HEK293 (cell line): ENCODE results near the gene DCHS1.

Experiments
- CTCF ChIA-PET: fragments of 350-600 bp; formaldehyde crosslinking; extraction: SDS; loops from one replicate; lab custom pipeline; 2021; ENCODE audit warnings: antibody characterized with exemption; lab: Yijun Ruan, JAX
- POLR2A ChIA-PET: fragments of 300-600 bp; formaldehyde crosslinking; extraction: SDS; loops from one replicate; lab custom pipeline; 2020; ENCODE audit warnings: antibody characterized with exemption, inconsistent platforms; lab: Yijun Ruan, JAX
- H3K27ac ChIP-seq: fragments of 200-500 bp; sonication (Bioruptor generic); 2 replicates; pipeline ENCODE4 v1.5.1; 2014; ENCODE audit warnings: low read depth, low read length, control low read depth, inconsistent platforms; ENCODE audit errors: extremely low read depth
- H3K36me3 ChIP-seq, 2 experiments: fragments of 200-500 bp in 1 of 2; sonication (Bioruptor generic) in 1 of 2; 1 replicate in 1 of 2; 2 replicates in 1 of 2; pipeline ENCODE4 v1.5.1; 2014 to 2017; ENCODE audit warnings: inconsistent platforms in 2 of 2, low read length in 2 of 2; ENCODE audit not compliant: control insufficient read depth in 2 of 2, insufficient read depth in 1 of 2
- H3K4me1 ChIP-seq: fragments of 200-500 bp; sonication (Bioruptor generic); 2 replicates; pipeline ENCODE4 v1.5.1; 2014; ENCODE audit warnings: mild to moderate bottlenecking, low read length, inconsistent platforms; ENCODE audit not compliant: control insufficient read depth, insufficient read depth
- H3K4me3 ChIP-seq: 2 replicates; pipeline ENCODE4 v1.5.1; 2011; ENCODE audit warnings: low read depth, mild to moderate bottlenecking, control low read depth, low read length, moderate library complexity
- H3K9me3 ChIP-seq: fragments of 200-500 bp; sonication (Bioruptor generic); 2 replicates; pipeline ENCODE4 v1.5.1; 2014; ENCODE audit warnings: low read depth, low read length, inconsistent platforms; ENCODE audit not compliant: control insufficient read depth, insufficient read depth
- BCL6B ChIP-seq: fragments of 450-650 bp; formaldehyde crosslinking; IDR thresholded peaks from 2 replicates; pipeline ENCODE4 v1.5.1; 2017; ENCODE audit warnings: missing biosample characterization, missing genetic modification characterization
- GFI1B ChIP-seq: fragments of 450-650 bp; formaldehyde crosslinking; IDR thresholded peaks from 2 replicates; pipeline ENCODE4 v1.5.1; 2016; ENCODE audit warnings: missing biosample characterization, missing genetic modification characterization
- KLF1 ChIP-seq: fragments of 450-650 bp; formaldehyde crosslinking; IDR thresholded peaks from 2 replicates; pipeline ENCODE4 v1.5.1; 2016; ENCODE audit warnings: missing biosample characterization, missing genetic modification characterization
- PATZ1 ChIP-seq: fragments of 450-650 bp; formaldehyde crosslinking; IDR thresholded peaks from 2 replicates; pipeline ENCODE4 v1.5.1; 2016; ENCODE audit warnings: missing biosample characterization, missing genetic modification characterization
- PRDM6 ChIP-seq: fragments of 450-650 bp; formaldehyde crosslinking; IDR thresholded peaks from 2 replicates; pipeline ENCODE4 v1.5.1; 2017; ENCODE audit warnings: missing biosample characterization, missing genetic modification characterization
- SCRT1 ChIP-seq: fragments of 450-650 bp; formaldehyde crosslinking; IDR thresholded peaks from 2 replicates; pipeline ENCODE4 v1.5.1; 2016; ENCODE audit warnings: missing biosample characterization, missing genetic modification characterization, borderline replicate concordance
- WT1 ChIP-seq: fragments of 450-650 bp; formaldehyde crosslinking; IDR thresholded peaks from 2 replicates; pipeline ENCODE4 v1.5.1; 2016; ENCODE audit warnings: missing biosample characterization, missing genetic modification characterization
- YY1 ChIP-seq: fragments of 450-650 bp; formaldehyde crosslinking; IDR thresholded peaks from 2 replicates; pipeline ENCODE4 v1.5.1; 2018; ENCODE audit warnings: missing biosample characterization, missing genetic modification characterization
- ZBTB20 ChIP-seq: fragments of 450-650 bp; formaldehyde crosslinking; IDR thresholded peaks from 2 replicates; pipeline ENCODE4 v1.5.1; 2016; ENCODE audit warnings: missing biosample characterization, missing genetic modification characterization
- ZBTB49 ChIP-seq: fragments of 450-650 bp; formaldehyde crosslinking; IDR thresholded peaks from 2 replicates; pipeline ENCODE4 v1.5.1; 2016; ENCODE audit warnings: missing biosample characterization, missing genetic modification characterization, low read depth
- ZBTB7A ChIP-seq: fragments of 450-650 bp; formaldehyde crosslinking; IDR thresholded peaks from 2 replicates; pipeline ENCODE4 v1.5.1; 2016; ENCODE audit warnings: low read depth, missing biosample characterization, missing genetic modification characterization
- ZNF133 ChIP-seq: fragments of 450-650 bp; formaldehyde crosslinking; IDR thresholded peaks from 2 replicates; pipeline ENCODE4 v1.5.1; 2016; ENCODE audit warnings: missing biosample characterization, missing genetic modification characterization
- ZNF138 ChIP-seq: fragments of 450-650 bp; formaldehyde crosslinking; IDR thresholded peaks from 2 replicates; pipeline ENCODE4 v1.5.1; 2016; ENCODE audit warnings: missing biosample characterization, missing genetic modification characterization, borderline replicate concordance
- ZNF155 ChIP-seq: fragments of 450-650 bp; formaldehyde crosslinking; IDR thresholded peaks from 2 replicates; pipeline ENCODE4 v1.5.1; 2016; ENCODE audit warnings: missing biosample characterization, missing genetic modification characterization
- ZNF248 ChIP-seq: fragments of 450-650 bp; formaldehyde crosslinking; IDR thresholded peaks from 2 replicates; pipeline ENCODE4 v1.5.1; 2017; ENCODE audit warnings: missing biosample characterization, missing genetic modification characterization
- ZNF292 ChIP-seq: fragments of 450-650 bp; formaldehyde crosslinking; IDR thresholded peaks from 2 replicates; pipeline ENCODE4 v1.5.1; 2016; ENCODE audit warnings: low read depth, missing biosample characterization, missing genetic modification characterization, borderline replicate concordance
- ZNF394 ChIP-seq: fragments of 450-650 bp; formaldehyde crosslinking; IDR thresholded peaks from 2 replicates; pipeline ENCODE4 v1.5.1; 2016; ENCODE audit warnings: missing biosample characterization, missing genetic modification characterization, mild to moderate bottlenecking, moderate library complexity, borderline replicate concordance
- ZNF426 ChIP-seq: fragments of 450-650 bp; formaldehyde crosslinking; IDR thresholded peaks from 2 replicates; pipeline ENCODE4 v1.5.1; 2017; ENCODE audit warnings: missing biosample characterization, missing genetic modification characterization, mild to moderate bottlenecking, inconsistent platforms, moderate library complexity
- ZNF529 ChIP-seq: fragments of 450-650 bp; formaldehyde crosslinking; IDR thresholded peaks from 2 replicates; pipeline ENCODE4 v1.5.1; 2017; ENCODE audit warnings: missing genetic modification characterization, missing biosample characterization; ENCODE audit not compliant: insufficient replicate concordance
- ZNF561 ChIP-seq: fragments of 450-650 bp; IDR thresholded peaks from 2 replicates; pipeline ENCODE4 v1.5.1; 2018; ENCODE audit warnings: missing biosample characterization, missing genetic modification characterization, borderline replicate concordance
- ZNF600 ChIP-seq: fragments of 450-650 bp; formaldehyde crosslinking; IDR thresholded peaks from 2 replicates; pipeline ENCODE4 v1.5.1; 2016; ENCODE audit warnings: missing biosample characterization, missing genetic modification characterization
- ZNF660 ChIP-seq: fragments of 450-650 bp; IDR thresholded peaks from 2 replicates; pipeline ENCODE4 v1.5.1; 2018; ENCODE audit warnings: missing biosample characterization, mild to moderate bottlenecking, missing genetic modification characterization
- ZNF677 ChIP-seq: fragments of 450-650 bp; IDR thresholded peaks from 2 replicates; pipeline ENCODE4 v1.5.0; 2018; ENCODE audit warnings: missing biosample characterization, mild to moderate bottlenecking, missing genetic modification characterization, moderate library complexity
- ZNF777 ChIP-seq: fragments of 450-650 bp; formaldehyde crosslinking; IDR thresholded peaks from 2 replicates; pipeline ENCODE4 v1.5.1; 2017; ENCODE audit warnings: missing biosample characterization, missing genetic modification characterization, borderline replicate concordance
- ZNF843 ChIP-seq: fragments of 450-650 bp; formaldehyde crosslinking; IDR thresholded peaks from 2 replicates; pipeline ENCODE4 v1.5.1; 2016; ENCODE audit warnings: missing biosample characterization, missing genetic modification characterization
- ZSCAN5A ChIP-seq: fragments of 450-650 bp; formaldehyde crosslinking; IDR thresholded peaks from 2 replicates; pipeline ENCODE4 v1.5.1; 2016; ENCODE audit warnings: missing biosample characterization, missing genetic modification characterization

DCHS1 gene

GRCh38 chr11:6664551-6664950 is 8.9 kb upstream of the DCHS1 start (continued):
- no peak for TF ChIP-seq BCL6B

- TF ChIP-seq SCRT1 (tag by site-specific recombination) (no peak), ZNF660 (tag by site-specific recombination) (no peak), PATZ1 (tag by site-specific recombination) (no peak), ZBTB49 (no peak), ZNF133 (tag by site-specific recombination) (no peak), ZSCAN5A (tag by site-specific recombination) (no peak), ZNF426 (no peak), ZBTB20 (no peak), ZBTB7A (no peak), ZNF529 (tag by site-specific recombination) (no peak), ZNF138 (tag by site-specific recombination) (no peak), ZNF843 (tag by site-specific recombination) (no peak), ZNF155 (tag by site-specific recombination) (no peak), ZNF248 (tag by site-specific recombination) (no peak)
- no peaks in the 10 kb centered on the region for H3K36me3 ChIP-seq
- ChIA-PET POLR2A (no interaction called here), CTCF (interaction anchor here (0.6 to 1.2 kb wide), 2 partner anchors 19 to 287 kb away, joined by 3 read pairs; partner anchors contain the start of gene MRPL17)
- H3K4me1 ChIP-seq = no peaks in the 10 kb centered on the region
- H3K9me3 ChIP-seq = no peaks in the 10 kb centered on the region
- H3K4me3 ChIP-seq = no peak overlapping the region
- no peak overlapping the region for H3K27ac ChIP-seq
Observed at GRCh38 chr11:6663794-6664469, 8.3 kb upstream of the DCHS1 start.

- H3K4me1 ChIP-seq = no peaks in the 10 kb centered on the region
- no peak for TF ChIP-seq KLF1
- TF ChIP-seq ZNF292 (tag by site-specific recombination) = no peak
- no peak for TF ChIP-seq PRDM6
- TF ChIP-seq ZNF394 (tag by site-specific recombination) = no peak
- TF ChIP-seq GFI1B (tag by site-specific recombination) = no peak
- no peak for TF ChIP-seq ZNF561 (tag by site-specific recombination)
- no peak for TF ChIP-seq YY1 (tag by site-specific recombination)
- TF ChIP-seq WT1 (tag by site-specific recombination) = no peak
- TF ChIP-seq ZNF600 (tag by site-specific recombination) = no peak
- no peak for TF ChIP-seq ZNF777
- TF ChIP-seq ZNF677 = no peak
- TF ChIP-seq ZNF248 (tag by site-specific recombination) = no peak
- H3K36me3 ChIP-seq = no peaks in the 10 kb centered on the region
- H3K4me3 ChIP-seq = no peak overlapping the region
- H3K27ac ChIP-seq = no peak overlapping the region
- ChIA-PET POLR2A (no interaction called here), CTCF (no interaction called here)
- H3K9me3 ChIP-seq = no peaks in the 10 kb centered on the region
Observed at GRCh38 chr11:6660712-6661111, 5.1 kb upstream of the DCHS1 start.
